PC-3 (cell line): ENCODE measurements around the gene IER3.

Experiments used
- EZH2phosphoT487 ChIP-seq: fragments of 300-600 bp; sonication (generic); IDR thresholded peaks from 2 replicates; pipeline ENCODE4 v1.6.1; 2018; ENCODE audit warnings: mild to moderate bottlenecking, antibody characterized with exemption, low read length, borderline replicate concordance
- TF ChIP-seq, protein P1 (sequence below): fragments of 300-600 bp; sonication (generic); conservative IDR thresholded peaks from 2 replicates; pipeline ENCODE4 v1.5.1; 2017; ENCODE audit warnings: antibody characterized with exemption, low read depth, mild to moderate bottlenecking, low read length

DNA sequence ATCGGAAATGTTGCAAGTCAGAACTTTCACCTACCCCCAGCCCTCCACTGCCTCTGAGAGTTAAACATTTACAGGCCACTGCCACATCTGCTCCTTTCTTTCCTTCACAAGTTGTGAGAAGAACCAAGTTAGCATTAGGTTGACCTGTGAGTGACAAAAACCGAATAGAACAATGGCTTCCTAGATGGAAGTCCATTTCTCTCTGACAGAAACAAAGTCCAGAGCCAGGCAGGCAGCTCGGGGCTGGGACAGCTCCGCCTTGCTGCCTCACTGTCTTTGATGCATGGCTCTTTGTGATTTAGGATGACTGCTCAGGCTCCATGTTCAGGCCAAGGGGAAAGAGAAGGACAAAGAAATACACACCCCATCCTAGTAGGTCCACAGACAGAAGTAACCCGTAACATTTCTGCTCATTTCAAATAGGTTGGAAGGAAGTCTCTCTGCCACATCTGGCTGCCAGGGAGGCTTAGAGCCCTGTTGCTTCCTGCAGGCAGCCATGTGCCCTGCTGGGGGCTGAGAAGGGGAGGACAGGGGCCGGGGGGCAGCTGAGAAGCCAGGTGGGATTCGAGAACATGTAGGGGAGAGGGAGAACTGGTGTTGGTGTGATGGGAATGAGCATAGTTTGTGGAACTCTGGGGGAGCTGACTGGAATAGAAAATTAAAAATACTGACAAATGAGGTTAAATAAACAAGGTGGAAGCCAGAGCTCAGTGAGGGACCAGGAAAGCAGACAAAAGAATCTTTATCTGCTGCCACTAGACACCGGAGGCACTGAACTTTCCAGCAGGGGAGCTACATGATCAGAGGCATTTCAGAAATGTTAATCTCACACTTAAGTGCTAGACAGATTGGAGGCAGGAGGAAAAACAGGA is 19.5 kb upstream of the IER3 start:
- no peak for TF ChIP-seq EZH2phosphoT487
- TF ChIP-seq, protein P1, sequence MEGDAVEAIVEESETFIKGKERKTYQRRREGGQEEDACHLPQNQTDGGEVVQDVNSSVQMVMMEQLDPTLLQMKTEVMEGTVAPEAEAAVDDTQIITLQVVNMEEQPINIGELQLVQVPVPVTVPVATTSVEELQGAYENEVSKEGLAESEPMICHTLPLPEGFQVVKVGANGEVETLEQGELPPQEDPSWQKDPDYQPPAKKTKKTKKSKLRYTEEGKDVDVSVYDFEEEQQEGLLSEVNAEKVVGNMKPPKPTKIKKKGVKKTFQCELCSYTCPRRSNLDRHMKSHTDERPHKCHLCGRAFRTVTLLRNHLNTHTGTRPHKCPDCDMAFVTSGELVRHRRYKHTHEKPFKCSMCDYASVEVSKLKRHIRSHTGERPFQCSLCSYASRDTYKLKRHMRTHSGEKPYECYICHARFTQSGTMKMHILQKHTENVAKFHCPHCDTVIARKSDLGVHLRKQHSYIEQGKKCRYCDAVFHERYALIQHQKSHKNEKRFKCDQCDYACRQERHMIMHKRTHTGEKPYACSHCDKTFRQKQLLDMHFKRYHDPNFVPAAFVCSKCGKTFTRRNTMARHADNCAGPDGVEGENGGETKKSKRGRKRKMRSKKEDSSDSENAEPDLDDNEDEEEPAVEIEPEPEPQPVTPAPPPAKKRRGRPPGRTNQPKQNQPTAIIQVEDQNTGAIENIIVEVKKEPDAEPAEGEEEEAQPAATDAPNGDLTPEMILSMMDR: no peak
